GM21528 (cell line): ENCODE data around the gene TUBB2A.
"Not testable (repeated sequence)": the region's sequence is repeated elsewhere in the genome, so short reads cannot be mapped to it uniquely, and the experiment has no call there.

Source experiments
- ATAC-seq: cut with Tn5 transposase; IDR thresholded peaks from one replicate; pipeline ENCODE4 v1.9.1; 2021; ENCODE audit warnings: mild to moderate bottlenecking, moderate library complexity; ENCODE audit not compliant: unreplicated experiment, low FRiP score

Gene TUBB2A

DNA sequence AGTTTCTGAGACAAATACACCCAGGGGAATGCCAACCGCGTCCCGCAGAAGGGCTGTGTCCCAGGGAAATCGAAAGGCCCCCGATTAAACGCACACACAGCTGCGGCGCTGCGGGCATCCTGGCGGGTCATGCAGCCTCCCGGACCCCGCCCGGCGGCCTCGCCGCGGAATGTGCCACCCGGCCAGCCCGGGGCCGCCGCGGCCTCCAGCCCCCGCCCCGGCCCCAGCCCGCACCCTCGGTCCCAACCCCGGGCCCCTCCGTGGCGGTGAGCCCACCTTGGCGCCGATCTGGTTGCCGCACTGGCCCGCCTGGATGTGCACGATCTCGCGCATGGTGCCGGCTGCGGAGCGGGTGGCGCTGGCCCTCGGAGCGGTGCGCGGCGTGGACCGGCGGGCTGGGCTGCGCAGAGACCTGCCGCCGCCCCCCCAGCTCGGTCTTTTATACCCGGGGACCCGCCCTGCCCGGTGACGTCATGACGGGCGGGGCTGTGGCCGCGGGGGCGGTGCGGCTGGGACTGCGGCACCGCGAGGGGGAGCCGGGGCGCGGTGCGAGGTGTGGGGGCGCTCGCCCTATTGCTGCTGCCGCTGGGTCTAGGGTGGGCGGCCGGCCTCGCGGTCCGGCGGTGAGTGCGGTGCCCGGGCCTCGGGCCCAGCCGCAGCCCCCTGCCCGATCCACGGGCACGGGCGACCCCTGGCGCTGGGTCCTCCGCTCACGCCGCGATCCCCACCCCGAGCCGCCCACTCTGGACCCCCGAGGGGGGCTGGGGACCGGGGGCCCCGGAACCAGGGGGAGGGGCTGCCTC is at the start of gene TUBB2A:
Gene TUBB2A, minus strand, starts transcription at position 414 of the 803 bp plus-strand sequence. Its CDS starts 81 bp downstream, at position 333.
- ATAC-seq, result peak; percentile 82

DNA sequence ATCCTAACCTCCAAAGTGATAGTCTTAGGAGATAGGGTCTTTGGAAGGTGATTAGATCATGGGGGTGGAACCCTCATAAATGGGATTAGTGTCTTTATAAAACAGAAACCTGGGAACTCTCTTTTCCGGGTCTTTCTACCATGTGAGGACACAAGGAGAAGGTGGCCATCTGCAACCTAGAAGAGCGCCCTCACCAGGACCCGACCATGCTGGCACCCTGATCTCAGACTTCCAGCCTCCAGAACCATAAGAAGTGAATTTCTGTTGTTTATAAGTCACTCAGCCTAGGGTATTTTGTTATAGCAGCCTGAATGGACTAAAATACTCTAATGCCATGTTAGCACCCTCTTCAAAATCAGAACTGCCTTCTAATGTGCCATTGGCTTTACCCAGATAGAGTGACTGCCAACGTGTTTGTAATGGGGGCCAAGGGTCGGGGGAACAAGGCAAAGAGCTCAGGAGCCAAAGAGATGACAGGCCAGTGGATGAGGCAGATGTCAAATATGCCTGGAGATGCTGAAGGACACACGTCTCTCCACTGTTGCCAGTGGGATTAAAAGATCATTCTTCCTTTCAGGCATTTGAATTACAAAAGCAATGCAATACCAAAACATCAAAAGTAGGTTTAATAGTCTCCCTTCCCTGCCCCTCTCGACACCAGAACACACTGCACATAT is 49.1 kb upstream of the TUBB2A start:
- ATAC-seq, result no peak

GRCh38 chr6:3205913-3206312 is 48.6 kb upstream of the TUBB2A start:
- ATAC-seq, result no peak

GRCh38 chr6:3204921-3205320 is 47.6 kb upstream of the TUBB2A start:
- ATAC-seq, result no peak

DNA sequence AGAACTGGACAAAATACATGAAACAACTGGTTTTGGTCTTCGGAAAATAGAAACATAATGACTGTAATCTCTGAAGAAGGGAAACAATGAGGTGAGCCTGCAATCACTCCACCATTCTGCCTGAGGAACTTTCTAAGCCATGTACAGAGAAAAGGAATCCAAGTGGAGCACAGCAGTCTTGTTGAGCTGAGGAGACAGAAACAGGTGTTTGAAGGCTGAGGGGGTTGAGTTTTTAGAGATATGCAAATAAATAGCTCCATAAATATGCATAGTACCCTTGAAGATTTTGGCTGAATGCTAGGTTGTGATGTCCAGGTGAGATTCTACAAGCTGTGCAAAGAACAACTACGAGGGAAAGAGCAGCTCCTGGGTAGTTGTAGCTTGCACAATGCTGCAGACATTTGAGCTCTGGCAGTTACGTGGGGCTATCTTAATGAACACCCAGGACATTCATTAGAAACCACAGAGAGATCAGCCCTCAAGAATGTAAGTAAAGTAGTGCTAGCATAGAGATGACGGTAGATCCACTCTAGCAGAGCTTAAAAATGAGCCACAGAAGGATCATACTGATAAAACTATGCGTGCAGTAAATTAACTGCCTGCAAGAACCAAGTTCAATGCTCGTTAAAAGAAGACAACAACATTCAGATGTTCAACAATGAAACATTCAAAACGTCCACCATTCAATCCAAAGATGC is 45.8 kb upstream of the TUBB2A start:
- ATAC-seq, result no peak

DNA sequence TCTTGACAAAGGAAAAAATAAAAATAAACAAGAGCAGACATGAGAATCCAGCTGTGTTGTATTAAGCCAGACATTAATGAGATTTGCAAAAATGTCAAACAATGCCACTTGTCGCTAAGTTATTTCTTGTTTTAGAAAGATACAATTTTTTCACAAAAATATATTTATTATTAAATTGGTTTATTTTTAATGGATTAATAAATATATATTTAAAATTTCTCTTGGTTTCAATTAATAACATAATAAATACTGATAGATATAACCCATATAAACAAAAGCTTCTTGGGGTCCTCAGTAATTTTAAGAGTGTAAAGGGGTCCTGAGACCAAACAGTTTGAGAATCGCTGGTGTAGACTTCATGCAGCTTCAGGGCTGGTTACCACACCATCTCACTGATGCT is 44.0 kb upstream of the TUBB2A start:
- no peak for ATAC-seq

GRCh38 chr6:3200682-3201081 is 43.3 kb upstream of the TUBB2A start:
- no peak for ATAC-seq

DNA sequence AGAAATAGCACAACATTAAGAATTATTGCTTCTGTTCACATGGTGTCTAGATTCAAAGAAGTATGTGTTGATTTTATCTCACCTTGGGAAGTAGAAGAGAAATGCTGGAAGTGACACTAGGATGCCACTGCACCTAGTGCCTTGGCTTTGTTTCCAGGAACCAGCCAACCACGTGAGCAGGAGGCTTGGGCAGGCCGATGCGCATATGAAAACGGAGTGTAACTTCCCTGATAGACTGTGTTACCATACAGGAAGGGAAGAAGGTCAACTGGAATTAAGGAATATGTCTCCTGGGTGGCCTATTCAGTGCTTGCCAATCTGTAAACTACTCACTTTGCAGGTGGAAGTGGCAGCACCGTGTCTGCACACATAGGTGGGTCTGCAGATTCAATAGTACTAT is 42.0 kb upstream of the TUBB2A start:
- ATAC-seq, result no peak

DNA sequence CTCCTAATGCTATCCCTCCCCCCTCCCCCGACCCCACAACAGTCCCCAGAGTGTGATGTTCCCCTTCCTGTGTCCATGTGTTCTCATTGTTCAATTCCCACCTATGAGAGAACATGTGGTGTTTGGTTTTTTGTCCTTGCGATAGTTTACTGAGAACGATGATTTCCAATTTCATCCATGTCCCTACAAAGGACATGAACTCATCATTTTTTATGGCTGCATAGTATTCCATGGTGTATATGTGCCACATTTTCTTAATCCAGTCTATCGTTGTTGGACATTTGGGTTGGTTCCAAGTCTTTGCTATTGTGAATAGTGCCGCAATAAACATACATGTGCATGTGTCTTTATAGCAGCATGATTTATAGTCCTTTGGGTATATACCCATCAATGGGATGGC is 40.4 kb upstream of the TUBB2A start:
- not testable (repeated sequence) for ATAC-seq

GRCh38 chr6:3196770-3197169 is 39.4 kb upstream of the TUBB2A start:
- no peak for ATAC-seq

- no peak for ATAC-seq
Observed at GRCh38 chr6:3195695-3196497, 38.6 kb upstream of the TUBB2A start.

- ATAC-seq, result no peak
Observed at GRCh38 chr6:3195420-3195694, 38.0 kb upstream of the TUBB2A start.

DNA sequence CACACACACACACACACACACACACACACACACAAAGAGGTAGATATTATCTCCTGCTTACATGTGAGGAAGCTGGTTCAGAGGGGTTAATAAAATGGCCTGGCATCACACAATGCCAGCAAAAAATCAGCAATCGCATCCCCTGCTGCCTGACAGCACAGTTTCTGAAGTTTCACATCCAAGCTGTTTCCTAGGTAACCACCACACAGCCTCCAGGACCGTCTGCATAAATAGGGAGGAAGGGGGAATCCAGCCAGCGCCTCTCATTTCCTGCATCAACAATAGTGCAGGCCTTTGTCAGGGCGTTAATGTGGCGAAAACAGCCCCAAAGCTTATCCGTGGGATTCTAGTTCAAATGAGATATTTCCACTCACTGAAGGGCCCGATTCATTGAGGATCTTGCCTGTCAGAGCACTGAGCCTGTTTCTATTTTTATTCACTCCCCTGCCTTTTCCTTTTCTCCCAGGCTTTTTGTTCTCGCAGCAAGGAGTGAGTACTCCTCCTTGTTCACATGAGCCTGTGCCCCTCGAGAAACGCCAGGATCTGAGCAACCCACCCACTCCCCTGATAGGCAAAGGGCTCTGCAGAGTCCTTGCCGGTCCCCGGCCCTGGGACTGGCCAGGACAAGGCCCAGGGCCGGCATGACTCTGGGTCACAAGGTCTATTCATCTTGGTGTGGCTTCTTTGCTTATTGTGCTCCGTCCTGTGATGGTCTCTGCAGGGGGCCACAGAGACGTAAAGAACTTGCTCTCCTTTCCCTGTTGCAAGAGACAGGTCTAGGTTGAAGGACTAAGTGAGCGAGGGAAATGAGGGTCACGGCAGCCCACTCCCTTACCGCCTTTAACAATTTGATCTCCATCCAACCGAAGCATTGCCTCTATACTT is 37.4 kb upstream of the TUBB2A start:
- ATAC-seq, result no peak

DNA sequence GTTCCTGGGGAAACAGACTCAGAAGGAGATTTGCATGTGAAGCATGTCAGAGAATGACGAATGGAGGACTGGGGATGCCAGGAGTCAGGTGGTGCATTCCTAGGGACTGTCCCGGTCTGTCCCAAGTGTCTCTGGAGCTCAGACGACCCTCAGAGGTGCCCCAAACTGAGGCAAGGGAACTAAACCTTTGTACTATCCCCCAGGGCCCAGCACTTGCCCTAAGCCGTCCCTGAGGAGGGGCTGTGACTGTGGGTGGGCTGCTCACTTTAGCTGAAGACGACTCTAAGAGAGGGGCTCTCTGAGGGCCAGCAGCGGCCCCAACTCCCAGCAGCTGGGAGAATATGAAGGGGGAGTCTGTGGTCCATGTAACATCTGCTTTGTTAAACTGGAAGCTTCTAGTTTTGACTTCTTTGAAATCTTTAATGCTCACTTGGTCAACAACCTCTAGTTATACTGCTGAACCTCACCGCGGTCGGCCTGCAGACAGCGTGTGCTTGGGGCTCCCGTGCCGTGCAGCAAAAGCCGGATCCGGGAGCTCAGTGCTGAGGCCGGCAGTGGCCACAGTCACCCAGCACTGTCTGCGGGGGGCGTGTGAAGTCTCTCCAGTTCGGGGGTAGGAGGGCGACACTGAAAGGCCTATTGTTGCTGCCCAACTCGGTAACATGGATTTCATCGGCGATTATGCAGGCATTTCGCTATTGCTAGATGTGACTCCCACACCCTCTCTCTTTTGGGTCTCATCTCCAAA is 35.9 kb upstream of the TUBB2A start:
- no peak for ATAC-seq

DNA sequence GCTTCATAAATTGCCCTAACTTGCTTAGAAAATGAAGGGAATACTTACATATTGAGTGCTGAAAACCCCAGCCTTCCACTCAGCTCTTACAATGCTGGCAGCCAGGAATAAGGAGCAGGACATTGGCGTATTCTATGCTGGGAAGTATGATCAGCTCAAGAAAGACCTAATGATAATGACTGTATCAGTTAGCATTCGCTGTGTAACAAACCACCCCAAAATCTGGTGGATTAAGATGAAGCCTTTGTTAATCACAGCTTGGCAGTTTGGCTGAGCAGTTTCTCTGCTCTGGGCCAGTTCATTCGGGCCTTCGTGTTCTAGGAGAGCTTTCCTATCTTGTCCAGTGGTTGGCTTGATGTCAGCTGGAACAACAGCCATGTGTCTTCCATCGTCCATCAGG is 33.4 kb upstream of the TUBB2A start:
- ATAC-seq, result no peak

- ATAC-seq, result no peak
Observed at GRCh38 chr6:3190056-3190455, 32.7 kb upstream of the TUBB2A start.

DNA sequence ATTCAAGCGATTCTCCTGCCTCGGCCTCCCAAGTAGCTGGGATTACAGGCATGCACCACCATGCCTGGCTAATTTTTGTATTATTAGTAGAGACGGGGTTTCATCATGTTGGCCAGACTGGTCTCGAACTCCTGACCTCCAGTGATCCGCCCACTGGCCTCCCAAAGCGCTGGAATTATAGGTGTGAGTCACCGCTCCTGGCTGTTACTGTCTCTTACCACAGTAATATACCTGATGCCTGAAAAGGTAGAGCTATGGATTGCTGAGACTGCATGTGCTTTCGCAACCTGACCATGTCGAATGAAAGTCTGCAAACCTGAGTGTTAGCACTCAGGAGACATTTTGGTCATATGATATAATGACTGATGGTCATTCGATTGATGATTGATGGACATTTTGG is 31.8 kb upstream of the TUBB2A start:
- not testable (repeated sequence) for ATAC-seq

- no peak for ATAC-seq
Observed at GRCh38 chr6:3188262-3188661, 30.9 kb upstream of the TUBB2A start.

DNA sequence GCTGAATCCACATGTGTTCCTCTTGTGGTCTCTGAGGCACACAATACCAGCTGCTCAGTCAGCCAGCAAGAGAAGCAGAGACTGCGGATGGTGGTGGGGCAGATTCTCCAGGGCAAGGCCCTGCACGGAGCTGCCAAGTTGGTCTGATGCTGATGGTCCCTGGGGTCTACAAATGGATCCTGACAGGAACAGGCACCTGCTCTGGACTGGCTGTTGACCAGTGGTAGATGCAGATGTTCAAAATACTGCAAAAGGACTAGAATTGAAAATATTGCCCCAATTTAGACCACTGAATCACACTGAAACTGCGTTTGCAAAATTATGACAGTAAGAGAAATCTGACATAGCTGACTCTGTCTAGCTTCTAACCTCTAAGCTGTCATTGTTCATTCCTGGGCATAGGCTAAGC is 29.6 kb upstream of the TUBB2A start:
- ATAC-seq, result no peak
